Sigmoid colon (tissue), 4 donors: ENCODE results near the gene ZNF550.

ENCODE experiments used
- CTCF ChIP-seq, 4 experiments: fragments of 450-650 bp in 3 of 4; fragments of 200-600 bp in 1 of 4; IDR thresholded peaks; one replicate each; pipeline ENCODE4 v1.5.1; 2016 to 2019; ENCODE audit warnings: antibody characterized with exemption in 4 of 4, mild to moderate bottlenecking in 3 of 4, moderate library complexity in 2 of 4
- EP300 ChIP-seq, 4 donors: sonication (generic); formaldehyde crosslinking; IDR thresholded peaks; one replicate each; pipeline ENCODE4 v1.6.1; 2017; ENCODE audit warnings: antibody characterized with exemption in 4 of 4
- POLR2A ChIP-seq, 2 donors: fragments of 450-650 bp; IDR thresholded peaks; one replicate each; pipeline ENCODE4 v1.6.1; 2016; ENCODE audit warnings: antibody characterized with exemption in 2 of 2, mild to moderate bottlenecking in 2 of 2, moderate library complexity in 2 of 2
- POLR2AphosphoS5 ChIP-seq, 4 donors: sonication (generic); formaldehyde crosslinking; IDR thresholded peaks; one replicate each; pipeline ENCODE4 v1.6.1; 2017; ENCODE audit warnings: antibody characterized with exemption in 4 of 4

GRCh38 chr19:57560049-57560491 is 407 bp upstream of the ZNF550 start:
- TF ChIP-seq CTCF (IDR thresholded peaks at IDR 0.05) (no peak), POLR2A (IDR thresholded peaks at IDR 0.05) (no peak), POLR2AphosphoS5 (IDR thresholded peaks at IDR 0.05) (no peak), EP300 (IDR thresholded peaks at IDR 0.05) (no peak)
